PC-9 (cell line): Measurements from ENCODE around the gene C17orf107. TPM values are rescaled to one million over a fixed set of nuclear protein-coding genes. Genes with fewer than 3 reads are reported as not detected.

Experiments
- BruUV-seq: library from RNA; stranded (reverse); fragments of 400-500 nt; replicated peaks from 2 replicates; lab custom pipeline; 2021; lab: Mats Ljungman, UMichigan
- CTCF ChIA-PET: fragments of 300-600 bp; sonication (Branson Sonifier 250); formaldehyde crosslinking; loops from one replicate; lab custom pipeline; 2022; ENCODE audit warnings: antibody characterized with exemption; lab: Charles Lee
- POLR2A ChIA-PET: fragments of 300-600 bp; sonication (Branson Sonifier 250); formaldehyde crosslinking; loops from one replicate; lab custom pipeline; 2022; ENCODE audit warnings: antibody characterized with exemption; ENCODE audit not compliant: unreplicated experiment; lab: Charles Lee
- DNase-seq, 2 experiments: peaks; one replicate each; pipeline versions ENCODE4 v3.0.0 to v3.0.0-alpha.2; 2015 to 2022; ENCODE audit warnings: mixed read lengths in 1 of 2
- H2AFZ ChIP-seq: fragments of 200-600 bp; sonication (generic); 2 replicates; pipeline ENCODE4 v1.8.1; 2017; ENCODE audit warnings: antibody characterized with exemption
- H3F3A ChIP-seq: fragments of 200-600 bp; sonication (generic); 2 replicates; pipeline ENCODE4 v1.8.1; 2017; ENCODE audit warnings: antibody characterized with exemption, mild to moderate bottlenecking, low read depth; ENCODE audit not compliant: insufficient read depth
- H3K27ac ChIP-seq: fragments of 200-600 bp; sonication (generic); 2 replicates; pipeline ENCODE4 v1.6.1; 2016; ENCODE audit warnings: mixed run types
- H3K27me3 ChIP-seq: fragments of 200-600 bp; sonication (generic); 2 replicates; pipeline ENCODE4 v1.6.1; 2016; ENCODE audit warnings: low read depth, mixed run types; ENCODE audit not compliant: insufficient read depth
- H3K36me3 ChIP-seq: fragments of 200-600 bp; sonication (generic); 2 replicates; pipeline ENCODE4 v1.6.1; 2016; ENCODE audit warnings: low read depth, mixed run types
- H3K4me1 ChIP-seq: fragments of 200-600 bp; sonication (generic); replicated peaks from 2 replicates; pipeline ENCODE4 v1.6.1; 2016; ENCODE audit warnings: mixed run types; ENCODE audit not compliant: insufficient read depth
- H3K4me2 ChIP-seq: fragments of 200-600 bp; sonication (generic); 2 replicates; pipeline ENCODE4 v1.6.1; 2017; ENCODE audit warnings: mixed run types
- H3K4me3 ChIP-seq: fragments of 200-600 bp; sonication (generic); 2 replicates; pipeline ENCODE4 v1.6.1; 2016; ENCODE audit warnings: mixed run types
- H3K79me2 ChIP-seq: fragments of 200-600 bp; sonication (generic); 2 replicates; pipeline ENCODE4 v1.6.1; 2017; ENCODE audit warnings: low read depth, mixed run types
- H3K9me2 ChIP-seq: fragments of 200-600 bp; sonication (generic); 2 replicates; pipeline ENCODE4 v1.8.1; 2017; ENCODE audit warnings: mild to moderate bottlenecking; ENCODE audit not compliant: insufficient read depth
- H3K9me3 ChIP-seq: fragments of 200-600 bp; sonication (generic); 2 replicates; pipeline ENCODE4 v1.8.1; 2016; ENCODE audit warnings: low read depth; ENCODE audit not compliant: insufficient read depth
- H4K20me1 ChIP-seq: fragments of 200-600 bp; sonication (generic); 2 replicates; pipeline ENCODE4 v1.8.1; 2017; ENCODE audit not compliant: insufficient read depth
- CTCF ChIP-seq: fragments of 200-600 bp; sonication (generic); conservative IDR thresholded peaks from 2 replicates; pipeline ENCODE4 v1.6.1; 2017; ENCODE audit warnings: mixed run types, antibody characterized with exemption, mild to moderate bottlenecking, moderate library complexity
- EZH2 ChIP-seq: fragments of 200-600 bp; sonication (generic); IDR thresholded peaks from 2 replicates; pipeline ENCODE4 v1.8.0; 2017; ENCODE audit warnings: antibody characterized with exemption, low read depth
- intact Hi-C: fragments of 100-400 bp; cut with micrococcal nuclease; formaldehyde crosslinking; loops from one replicate; pipeline ENCODE4 v1.10.0; 2022; ENCODE audit not compliant: unreplicated experiment
- total RNA-seq: library from RNA; stranded (reverse); gene quantifications from 2 replicates; pipeline ENCODE4 v1.2.3, GENCODE V29; 2021

Gene C17orf107
- total RNA-seq, 1 experiment from 2014 or later = 3.1 TPM

- POLR2A ChIA-PET = no interaction called here
These were observed 409 bp upstream of the C17orf107 start for GRCh38 chr17:4898927-4899326.

GRCh38 chr17:4900231-4901107, 1.1 kb downstream of the C17orf107 start:
- intact Hi-C loops = loop anchor here (5.0 to 10.0 kb wide), 2 partner anchors 333 to 476 kb away; no protein-coding TSS in a partner anchor
- no peak overlapping the region for H3K4me2 ChIP-seq
- BruUV-seq = no TSS peak
- no peak overlapping the region for H3K27ac ChIP-seq
- no peaks in the 10 kb centered on the region for H3K79me2 ChIP-seq
- H3K9me3 ChIP-seq = no peaks in the 10 kb centered on the region
- H2AFZ ChIP-seq = no peak overlapping the region
- H3K4me3 ChIP-seq = no peak overlapping the region
- no peaks in the 10 kb centered on the region for H3K27me3 ChIP-seq
- H3K9me2 ChIP-seq = no peaks in the 10 kb centered on the region
- ChIA-PET POLR2A (no interaction called here), CTCF (no interaction called here)
- H4K20me1 ChIP-seq = no peaks in the 10 kb centered on the region
- peaks cover 13% of the 10 kb centered on the region for H3K4me1 ChIP-seq
- H3K36me3 ChIP-seq = no peaks in the 10 kb centered on the region
- DNase-seq = no peak
- TF ChIP-seq EZH2 (no peak), CTCF (no peak)
- peaks cover 31% of the 10 kb centered on the region; the same call in 1 of the 2 replicates for H3F3A ChIP-seq

More at GRCh38 chr17:4898927-4899326, 409 bp upstream of the C17orf107 start:
- no peaks in the 10 kb centered on the region for H3K9me2 ChIP-seq
- H3K79me2 ChIP-seq = no peaks in the 10 kb centered on the region
- no peaks in the 10 kb centered on the region for H3K27me3 ChIP-seq
- H3K4me2 ChIP-seq = no peak overlapping the region
- intact Hi-C loops = no loop called here
- peaks cover 13% of the 10 kb centered on the region for H3K4me1 ChIP-seq
- no peak for DNase-seq
- H3K36me3 ChIP-seq = no peaks in the 10 kb centered on the region
- no peak overlapping the region for H3K27ac ChIP-seq
- CTCF ChIA-PET = interaction anchor here (0.6 kb wide), 1 partner anchor 300 kb away, joined by 4 read pairs; no protein-coding TSS in a partner anchor
- no peaks in the 10 kb centered on the region for H3K9me3 ChIP-seq
- BruUV-seq = no TSS peak
- TF ChIP-seq CTCF = no peak
- no peak for TF ChIP-seq EZH2
- H4K20me1 ChIP-seq = no peaks in the 10 kb centered on the region
- H3F3A ChIP-seq = peaks cover 31% of the 10 kb centered on the region; the same call in 1 of the 2 replicates
- no peak overlapping the region for H3K4me3 ChIP-seq
- no peak overlapping the region for H2AFZ ChIP-seq

- ChIA-PET POLR2A (no interaction called here), CTCF (no interaction called here)
- Histone ChIP-seq H4K20me1 (no peaks in the 10 kb centered on the region), H3K79me2 (no peaks in the 10 kb centered on the region), H3K27me3 (no peaks in the 10 kb centered on the region), H3K9me2 (no peaks in the 10 kb centered on the region), H2AFZ (no peak overlapping the region), H3F3A (peaks cover 31% of the 10 kb centered on the region; the same call in 1 of the 2 replicates), H3K4me3 (no peak overlapping the region), H3K36me3 (no peaks in the 10 kb centered on the region), H3K27ac (no peak overlapping the region), H3K9me3 (no peaks in the 10 kb centered on the region), H3K4me2 (no peak overlapping the region), H3K4me1 (peaks cover 13% of the 10 kb centered on the region)
- intact Hi-C loops = loop anchor here (5.0 to 10.0 kb wide), 2 partner anchors 334 to 476 kb away; no protein-coding TSS in a partner anchor
- no peak for DNase-seq
- TF ChIP-seq EZH2 (no peak), CTCF (no peak)
- no TSS peak for BruUV-seq
These were observed 1.8 kb downstream of the C17orf107 start for GRCh38 chr17:4901108-4901647.
